ENCODE results near the gene ANAPC15.

The ANAPC15 gene

DNA sequence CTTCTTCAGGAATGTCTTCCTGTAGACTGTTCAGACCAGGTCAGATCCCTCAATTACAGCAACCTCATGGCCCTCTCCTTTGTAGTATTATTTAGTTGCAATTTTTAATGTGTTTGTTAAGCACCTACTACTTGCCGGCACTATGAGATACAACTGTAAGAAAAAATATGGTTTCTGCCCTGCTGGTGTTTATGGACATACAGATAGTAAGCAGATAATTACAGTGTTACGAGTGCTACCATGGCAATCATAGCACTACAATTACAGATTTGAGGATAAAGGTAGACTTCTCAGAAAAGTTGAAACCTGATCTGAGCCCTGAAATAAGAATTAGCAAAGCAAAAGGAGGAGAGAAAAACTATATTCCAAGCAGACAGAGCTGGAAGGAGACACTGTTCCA is 29.1 kb downstream of the ANAPC15 start:
- no peak for DNase-seq

DNA sequence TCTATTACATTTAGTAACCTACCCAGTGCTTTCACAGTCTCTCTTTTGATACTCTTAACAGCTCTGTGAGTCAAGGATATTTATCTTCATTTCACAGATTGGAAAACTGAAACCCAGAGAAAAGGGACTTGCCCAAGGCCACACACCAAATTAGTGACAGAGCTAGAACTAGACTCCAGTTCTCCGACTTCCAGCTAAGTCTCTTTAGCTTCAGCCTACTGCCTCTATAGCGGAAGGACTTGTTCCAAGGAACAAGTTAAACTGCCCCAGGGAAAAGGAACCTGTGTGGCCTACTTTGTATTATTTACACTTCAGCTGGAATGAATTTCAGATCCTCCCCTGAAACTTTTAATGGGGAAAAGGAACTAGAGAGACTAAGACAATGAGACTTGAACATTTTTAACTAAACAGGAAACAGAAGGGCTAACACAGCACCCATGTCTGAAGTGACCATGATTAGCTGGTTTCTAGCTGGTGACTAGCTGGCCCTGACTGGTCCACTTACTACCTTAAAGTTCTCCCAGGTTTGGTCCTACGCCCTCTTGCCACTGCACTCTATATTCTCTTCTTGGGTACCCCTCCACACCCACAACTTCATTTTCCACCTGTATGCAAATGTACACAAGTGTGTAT is 30.6 kb downstream of the ANAPC15 start:
- no peak for DNase-seq

DNA sequence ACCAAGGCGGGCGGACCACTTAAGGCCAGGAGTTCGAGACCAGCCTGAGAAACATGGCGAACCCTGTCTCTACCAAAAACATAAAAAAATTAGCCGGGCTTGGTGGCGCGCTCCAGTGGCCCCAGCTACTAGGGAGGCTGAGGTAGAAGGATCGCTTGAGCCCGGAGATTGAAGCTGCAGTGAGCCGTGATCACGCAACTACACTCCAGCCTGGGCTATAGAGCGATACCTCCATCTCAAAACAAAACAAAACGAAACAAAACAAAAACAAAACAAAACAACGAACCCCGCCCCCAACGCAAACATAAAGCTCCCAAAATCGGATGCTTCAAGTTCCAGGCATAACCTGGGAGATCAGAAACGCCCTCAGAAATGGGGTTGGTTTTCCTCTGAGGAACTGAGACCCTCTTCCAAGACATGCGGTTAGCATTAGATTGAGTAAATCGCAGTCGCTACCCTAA is 31.3 kb downstream of the ANAPC15 start:
- DNase-seq, result no peak

DNA sequence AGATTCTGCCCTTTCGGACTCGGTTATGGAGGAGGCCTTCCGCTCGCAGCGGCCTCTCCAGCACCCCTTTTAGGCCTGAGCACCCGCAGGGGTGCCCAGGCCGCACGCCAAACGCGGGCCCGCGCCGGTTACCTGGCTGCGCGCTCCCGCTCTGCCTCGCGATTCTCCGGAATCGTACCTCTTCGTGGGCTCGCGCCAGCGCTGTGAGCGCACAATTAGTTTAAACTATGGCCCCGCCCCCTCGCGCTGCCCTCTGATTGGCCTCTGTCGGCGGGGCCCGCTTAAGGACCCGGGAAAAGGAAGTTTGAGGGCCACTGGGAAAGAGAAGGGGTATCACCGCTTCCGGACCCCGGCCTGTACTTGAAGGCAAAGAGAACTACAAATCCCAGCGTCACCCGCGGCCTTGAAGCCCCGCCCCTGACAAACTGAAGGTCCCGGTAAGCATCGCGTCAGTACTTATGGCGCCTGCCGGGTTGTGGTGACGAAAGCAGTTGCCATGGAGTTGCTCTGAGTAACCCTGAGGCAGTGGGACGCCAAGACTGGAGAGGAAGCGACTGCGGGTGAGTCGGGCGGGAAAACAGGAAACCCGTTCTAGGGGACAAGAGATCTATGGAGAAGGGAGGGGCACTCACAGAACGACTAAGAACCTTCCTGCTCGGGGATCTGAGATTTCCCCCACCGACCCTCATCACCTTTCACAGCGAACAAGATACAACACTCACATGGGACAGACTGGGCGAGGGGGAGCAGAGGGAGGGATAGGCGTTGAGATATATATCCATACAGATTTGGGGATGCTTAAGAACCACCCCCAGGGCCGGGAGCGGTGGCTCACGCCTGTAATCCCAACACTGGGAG is 31.9 kb downstream of the ANAPC15 start, which contains the start of the genes LRRC51 and NUMA1:
Gene LRRC51, plus strand, starts transcription at position 525 of the 858 bp plus-strand sequence. CDS start 8,234 bp downstream, outside the sequence.
Gene NUMA1, minus strand, starts transcription at position 217 of the 858 bp plus-strand sequence. CDS start 44,599 bp downstream, outside the sequence.
- DNase-seq, result peak; percentile 100

DNA sequence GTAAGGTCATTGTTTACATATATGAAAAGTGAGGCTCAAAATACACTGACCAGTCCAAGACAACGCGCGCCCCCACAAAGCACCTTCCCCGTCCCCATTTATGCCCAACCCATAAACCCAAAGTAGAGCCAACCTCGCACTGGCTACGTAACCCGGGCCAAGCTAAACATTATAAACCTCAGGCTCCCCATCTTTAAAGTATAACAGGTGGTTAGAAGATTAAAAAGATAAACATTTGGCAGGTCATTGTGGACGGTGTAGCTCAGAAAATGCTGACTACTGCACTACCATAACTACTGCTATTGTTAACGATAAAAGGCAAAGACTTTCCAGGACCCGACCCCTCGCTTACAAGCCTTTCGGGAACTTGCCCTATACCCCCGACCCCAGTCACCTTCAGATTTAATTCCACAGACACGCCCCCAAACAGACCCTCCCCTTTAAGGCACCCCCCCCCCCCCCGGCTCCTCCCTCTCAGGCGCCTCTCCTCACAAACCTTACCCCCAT is 32.6 kb downstream of the ANAPC15 start:
- DNase-seq, result no peak

DNA sequence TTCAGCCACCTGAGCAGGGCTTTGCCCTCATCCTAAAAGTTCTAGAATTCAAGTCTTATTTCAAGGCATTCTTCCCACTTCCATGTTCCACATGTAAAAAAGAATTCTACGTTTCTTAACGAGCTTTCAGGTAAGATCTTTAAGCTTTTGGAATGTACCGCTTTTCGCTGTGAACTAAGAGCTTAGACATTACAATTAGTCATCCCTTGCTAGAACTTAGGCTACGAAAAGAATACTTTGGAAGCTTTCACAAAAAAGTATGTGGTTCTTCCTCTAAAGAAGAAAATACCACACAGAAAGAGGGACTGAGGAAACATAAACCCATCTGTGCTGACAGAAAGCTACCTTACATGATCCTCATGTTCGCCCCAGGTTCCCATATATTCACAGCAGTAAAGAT is 34.0 kb downstream of the ANAPC15 start:
- DNase-seq, result no peak

DNA sequence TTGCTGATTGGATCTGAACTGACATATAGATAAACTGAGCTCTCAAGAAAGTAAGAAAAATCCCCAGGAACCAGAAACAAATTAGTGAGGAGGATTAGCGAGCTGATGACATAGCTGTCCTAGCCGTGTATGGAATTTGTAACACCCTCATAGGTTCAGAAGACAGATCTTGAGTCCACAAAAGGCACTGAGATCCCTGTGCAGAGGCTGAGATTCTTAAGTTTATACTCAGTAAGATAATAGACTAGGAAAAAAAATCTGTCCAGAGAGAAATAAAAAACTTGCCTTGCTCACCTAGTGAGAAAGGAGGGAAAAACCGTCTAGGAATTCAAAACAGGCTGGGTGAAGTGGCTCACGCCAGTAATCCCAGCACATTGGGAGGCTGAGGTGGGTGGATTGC is 36.7 kb downstream of the ANAPC15 start:
- no peak for DNase-seq

DNA sequence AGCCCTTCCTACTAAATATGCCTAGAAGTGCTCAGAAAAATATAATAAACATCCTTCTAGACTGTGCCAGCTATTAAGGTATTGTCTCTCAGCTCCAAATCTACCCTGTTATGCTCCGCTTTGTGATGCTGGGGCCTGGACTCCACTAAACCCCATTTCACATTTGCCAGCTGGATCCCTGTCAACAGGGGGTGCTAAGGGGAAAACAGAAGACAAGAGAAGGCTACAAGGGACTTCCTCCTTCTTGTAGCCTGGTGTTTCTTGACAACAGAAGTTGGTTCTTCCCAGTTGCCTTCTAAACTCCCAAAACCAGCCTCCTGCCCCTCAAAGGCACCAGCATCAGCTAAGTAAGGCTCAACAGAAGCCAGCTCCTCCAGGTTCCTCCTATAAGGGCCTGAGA is 37.4 kb downstream of the ANAPC15 start:
- no peak for DNase-seq

DNA sequence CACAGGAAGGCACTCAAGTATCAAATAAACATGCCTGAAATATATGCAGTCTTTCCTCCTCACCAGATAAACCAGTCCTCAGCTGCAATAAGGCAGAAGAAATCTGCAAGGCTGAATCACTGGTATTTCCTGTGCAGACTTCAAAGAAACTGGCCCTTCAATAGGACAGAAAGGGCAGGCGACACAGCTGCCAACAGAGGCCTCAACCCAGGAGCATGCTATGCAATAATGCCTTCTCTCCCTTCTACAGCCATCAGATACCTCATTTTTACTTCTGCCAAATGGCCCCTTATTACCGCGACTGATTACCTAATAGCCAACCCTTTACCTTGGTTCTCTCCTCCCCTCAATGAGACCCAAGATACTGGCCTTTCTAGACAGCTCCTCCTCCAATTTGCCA is 40.1 kb downstream of the ANAPC15 start:
- no peak for DNase-seq

DNA sequence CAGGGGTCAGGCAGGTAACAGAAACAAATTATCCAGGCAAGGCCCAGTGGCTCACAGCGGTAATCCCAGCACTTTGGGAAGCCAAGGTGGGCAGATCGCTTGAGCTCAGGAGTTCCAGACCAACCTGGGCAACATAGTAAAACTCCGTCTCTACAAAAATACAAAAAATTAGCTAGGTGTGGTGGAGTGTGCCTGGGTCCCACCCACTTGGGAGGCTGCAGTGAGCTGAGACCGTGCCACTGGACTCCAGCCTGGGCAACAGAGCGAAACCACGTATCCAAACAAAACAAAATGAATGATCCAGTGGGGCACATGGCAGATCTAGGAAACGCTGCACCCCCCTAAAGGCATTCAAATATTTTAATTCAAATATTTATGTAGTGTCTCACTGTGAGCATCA is 42.0 kb downstream of the ANAPC15 start:
- DNase-seq, result no peak

DNA sequence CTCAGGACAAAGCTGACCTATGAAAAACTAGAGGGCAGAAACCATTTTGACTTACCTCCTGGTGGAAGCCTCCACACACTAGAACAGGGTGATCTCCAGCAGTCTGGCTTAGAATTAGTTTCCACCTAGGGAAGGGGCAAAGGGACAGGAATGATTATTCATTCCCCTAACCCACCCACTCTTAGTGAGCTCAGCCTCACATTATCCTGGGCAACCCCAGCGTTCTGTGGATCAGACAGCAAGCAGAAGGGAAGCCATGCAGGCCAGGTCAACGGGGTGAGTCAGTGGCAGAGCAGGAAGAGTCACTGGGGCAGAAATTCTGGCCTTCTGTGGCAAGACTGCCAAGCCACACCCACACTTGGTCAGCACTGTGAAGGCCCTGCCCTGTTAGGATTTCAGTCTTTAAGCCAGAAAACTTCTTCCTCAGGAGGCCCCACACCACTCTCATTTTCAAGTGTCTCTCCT is 42.7 kb downstream of the ANAPC15 start:
- no peak for DNase-seq

DNA sequence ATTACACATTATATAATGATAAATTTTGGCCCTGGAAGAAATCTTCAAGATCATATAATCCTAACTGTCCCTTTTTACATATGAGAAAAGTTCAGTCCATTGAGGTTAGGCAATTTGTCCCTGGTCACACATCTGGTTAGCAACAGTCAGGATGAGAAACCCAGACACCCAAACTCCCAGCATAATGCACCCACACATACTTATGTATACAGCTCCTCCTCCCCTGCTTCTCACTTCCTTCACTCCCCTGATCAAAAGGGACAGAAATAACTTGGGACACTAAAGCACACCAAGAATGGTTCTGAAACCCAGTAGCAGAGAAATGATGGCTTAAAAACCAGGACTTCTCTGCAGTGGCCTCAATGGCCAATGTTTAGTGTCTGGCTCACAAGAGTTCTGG is 43.3 kb downstream of the ANAPC15 start:
- no peak for DNase-seq

DNA sequence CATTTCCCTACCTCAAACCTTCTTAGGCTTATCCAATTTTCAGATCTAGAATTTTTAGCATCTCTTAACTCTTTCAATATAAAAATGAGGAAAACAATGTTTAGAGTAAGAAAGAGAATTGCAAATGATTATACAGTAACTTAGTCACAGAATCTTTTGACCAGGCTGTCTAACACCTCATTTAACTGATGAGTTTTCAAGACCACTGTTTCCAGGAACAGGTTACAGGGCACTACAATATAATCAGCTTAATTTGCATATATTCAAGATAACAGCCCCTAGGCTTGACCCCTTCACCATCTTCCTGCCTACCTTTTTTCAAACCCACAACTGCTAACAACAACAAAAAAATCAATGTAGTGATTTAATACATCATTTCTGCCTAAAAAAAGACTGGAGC is 44.8 kb downstream of the ANAPC15 start:
- DNase-seq, result no peak

DNA sequence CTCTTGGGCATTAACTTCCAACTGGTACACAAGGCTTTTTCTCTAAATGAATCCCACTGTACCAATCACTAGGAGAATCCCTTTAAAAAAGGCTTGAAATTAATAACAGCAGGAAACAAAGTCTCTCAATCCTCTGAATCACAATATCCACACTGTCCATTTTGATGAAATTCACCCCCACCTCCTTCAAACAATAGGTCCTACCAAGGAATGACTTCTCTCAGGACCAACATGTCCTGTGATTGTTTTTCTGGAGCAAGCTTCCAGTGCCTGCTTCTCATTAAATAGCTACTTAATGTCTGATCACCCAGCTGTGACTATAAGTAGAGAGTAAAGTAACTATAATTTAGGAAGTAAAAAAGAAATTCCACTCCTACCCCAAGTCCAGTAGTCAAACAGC is 45.2 kb downstream of the ANAPC15 start:
- no peak for DNase-seq

DNA sequence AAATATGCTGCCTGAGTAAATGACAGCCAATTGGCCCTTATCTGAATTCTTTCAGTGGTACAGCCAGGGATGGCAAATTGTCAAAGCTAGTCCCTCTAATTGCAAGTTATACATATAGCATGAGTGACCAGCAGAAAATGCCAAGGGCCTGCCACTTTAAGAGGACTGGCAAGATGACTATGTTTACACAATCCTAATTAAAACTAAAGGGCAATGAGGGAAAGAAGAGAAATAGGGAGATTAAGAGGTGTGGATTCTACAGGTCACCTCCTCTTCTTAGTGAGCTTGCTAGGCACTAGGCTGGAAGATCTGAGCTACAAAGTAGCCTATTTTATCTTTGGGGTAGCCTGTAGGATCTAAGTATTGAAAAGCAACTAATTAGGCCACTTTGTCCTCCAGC is 45.6 kb downstream of the ANAPC15 start:
- DNase-seq, result no peak

DNA sequence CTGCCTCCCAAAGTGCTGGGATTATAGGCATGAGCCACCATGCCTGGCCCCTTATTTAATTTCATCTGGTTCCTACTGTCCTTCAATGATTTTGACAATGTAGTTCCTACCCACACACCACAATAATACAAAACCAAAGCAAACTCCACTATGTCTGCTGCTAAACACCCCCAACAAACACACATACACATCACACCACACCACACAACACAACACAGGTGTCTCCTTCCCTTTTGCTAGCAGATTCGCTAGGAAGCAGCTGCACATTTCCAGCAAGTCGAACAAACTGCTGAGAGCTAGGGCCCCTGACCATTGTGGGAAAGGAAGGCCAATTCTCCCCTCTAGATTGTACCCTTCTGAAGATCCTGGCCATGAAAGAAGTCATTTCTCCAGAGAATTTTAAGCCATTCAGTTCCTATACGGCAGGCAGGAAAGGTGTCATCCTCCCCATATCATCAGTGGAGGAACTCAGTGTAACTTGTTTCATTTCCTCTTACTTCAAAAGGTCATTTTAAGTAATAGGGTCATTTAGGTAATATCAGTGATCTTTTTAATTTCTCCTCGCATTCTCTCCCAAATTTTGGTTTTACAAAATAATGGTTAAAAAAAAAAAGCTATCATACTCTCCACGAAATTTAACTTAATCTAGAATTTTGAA is 50.6 kb downstream of the ANAPC15 start:
- no peak for DNase-seq
